A673 (cell line): ENCODE results near the gene MAP2K3.
"Not testable (repeated sequence)": the region's sequence is repeated elsewhere in the genome, so short reads cannot be mapped to it uniquely, and the experiment has no call there.

Source experiments
- CTCF ChIP-seq: fragments of 300-800, 200-600 bp; sonication (generic); conservative IDR thresholded peaks from 2 replicates; pipeline ENCODE4 v1.5.1; 2017; ENCODE audit warnings: low read depth, mild to moderate bottlenecking, antibody characterized with exemption, low read length, moderate library complexity, mixed read lengths
- EZH2 ChIP-seq: fragments of 200-600 bp; sonication (generic); IDR thresholded peaks from 2 replicates; pipeline ENCODE4 v1.6.1; 2017; ENCODE audit warnings: borderline replicate concordance, low read depth, mild to moderate bottlenecking, mixed read lengths, antibody characterized with exemption, low read length; ENCODE audit not compliant: poor library complexity, severe bottlenecking

DNA sequence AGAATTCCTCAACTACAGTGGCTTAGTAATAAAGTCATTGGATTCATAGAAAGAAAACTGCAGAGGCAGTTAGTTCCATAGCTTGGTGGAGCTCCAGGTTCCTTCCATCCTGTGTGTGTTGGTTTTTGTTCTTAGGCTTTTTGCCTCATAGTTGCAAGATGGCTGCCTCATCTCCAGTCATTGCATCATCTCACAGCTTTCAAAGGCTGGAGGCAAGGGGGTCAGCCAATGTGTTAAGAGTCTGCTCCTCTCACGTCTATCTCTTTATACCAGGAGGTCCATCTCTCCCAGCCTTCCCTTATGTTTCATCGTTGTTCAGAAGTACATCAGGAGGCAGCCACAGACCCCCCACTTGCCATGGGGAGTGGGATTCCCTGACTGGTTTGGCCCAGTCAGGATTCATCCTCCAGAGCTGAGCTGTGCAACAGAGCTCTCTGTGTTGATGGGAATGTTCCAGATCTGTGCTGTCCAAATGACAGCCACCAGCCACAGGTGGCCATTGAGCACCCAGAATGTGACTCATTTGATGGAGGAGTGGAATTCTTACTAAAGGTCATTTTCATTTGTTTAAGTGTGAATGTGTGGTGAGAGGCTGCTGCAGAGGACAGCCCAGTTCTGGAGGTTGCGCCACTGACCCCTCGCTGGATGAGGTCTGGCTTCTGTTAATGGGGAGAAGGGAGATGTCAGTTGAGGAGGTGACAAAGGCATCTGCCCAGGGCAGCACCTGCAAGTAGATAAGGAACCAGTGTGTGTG lies 52.2 kb downstream of the MAP2K3 start:
- TF ChIP-seq CTCF, EZH2: not testable (repeated sequence)
